Gastrocnemius medialis (tissue), 4 donors: ENCODE data around the gene CIDEB. TPM values are rescaled to one million over a fixed set of nuclear protein-coding genes. Genes with fewer than 3 reads are reported as not detected.

Experiments used
- ATAC-seq, 2 donors: fragments of 150-250 bp; one replicate each; pipeline ENCODE4 v1.9.1; 2016
- DNase-seq, 2 donors: peaks; one replicate each; pipeline ENCODE4 v3.0.0-alpha.2; 2019
- H3K27ac ChIP-seq, 4 donors: fragments of 200-600 bp; sonication (generic); 1 replicate in 1 of 4; 2 replicates in 3 of 4; pipeline ENCODE4 v1.5.1; 2016 to 2018; ENCODE audit warnings: mild to moderate bottlenecking in 2 of 4, moderate library complexity in 1 of 4
- H3K27me3 ChIP-seq, 3 donors: fragments of 200-600 bp; sonication (generic) in 2 of 3; 1 replicate in 1 of 3; 2 replicates in 2 of 3; pipeline versions ENCODE4 v1.5.1 to v1.6.0; 2016 to 2019; ENCODE audit warnings: mild to moderate bottlenecking in 1 of 3, moderate library complexity in 1 of 3
- H3K36me3 ChIP-seq, 2 donors: fragments of 200-600 bp; sonication (generic) in 1 of 2; one replicate each; pipeline ENCODE4 v1.5.1; 2017 to 2018
- H3K4me1 ChIP-seq, 2 donors: fragments of 200-600 bp; sonication (generic) in 1 of 2; one replicate each; pipeline ENCODE4 v1.5.1; 2016 to 2017; ENCODE audit warnings: mild to moderate bottlenecking in 2 of 2
- H3K4me3 ChIP-seq, 4 donors: fragments of 200-600 bp; sonication (generic) in 3 of 4; 1 replicate in 1 of 4; 2 replicates in 3 of 4; pipeline ENCODE4 v1.5.1; 2016 to 2019; ENCODE audit warnings: mild to moderate bottlenecking in 2 of 4
- H3K9me3 ChIP-seq, 3 donors: fragments of 200-600 bp; sonication (generic) in 2 of 3; 1 replicate in 1 of 3; 2 replicates in 2 of 3; pipeline ENCODE4 v1.5.1; 2016 to 2019
- POLR2A ChIP-seq, 2 donors: fragments of 450-650 bp; IDR thresholded peaks; one replicate each; pipeline ENCODE4 v1.6.1; 2017; ENCODE audit warnings: antibody characterized with exemption in 2 of 2, mild to moderate bottlenecking in 2 of 2, moderate library complexity in 2 of 2
- in situ Hi-C, 4 donors: fragments of 200-750 bp; cut with MboI; loops; one replicate each; pipeline versions ENCODE4 v1.15.0 to v1.8.0; 2017; ENCODE audit warnings: low sequenced_read_pairs in 4 of 4
- intact Hi-C: fragments of 100-400 bp; cut with DNase I; formaldehyde crosslinking; loops from one replicate; pipeline ENCODE4 v1.15.1; 2023; ENCODE audit warnings: low total_unique reads
- total RNA-seq, 4 donors: library from RNA; depleted of rRNA; stranded (reverse); fragments of >200 nt; gene quantifications; one replicate each; pipeline versions ENCODE4 v1.1.0 to v1.2.3, GENCODE V29; 2016
- TF ChIP-seq, protein P1 (sequence below), 5 experiments: fragments of 450-650 bp in 3 of 5; fragments of 200-600 bp in 2 of 5; sonication (generic) in 2 of 5; IDR thresholded peaks in 4 of 5; conservative IDR thresholded peaks in 1 of 5; 1 replicate in 4 of 5; 2 replicates in 1 of 5; pipeline ENCODE4 v1.5.1; 2016 to 2019; ENCODE audit warnings: antibody characterized with exemption in 5 of 5, mild to moderate bottlenecking in 3 of 5, moderate library complexity in 3 of 5

The CIDEB gene
- total RNA-seq, 4 donors from 2014 or later = 0.39 to 1.5 (median 0.88) TPM

- Histone ChIP-seq H3K27me3 (no peaks in the 10 kb centered on the region), H3K4me1 (no peaks in the 10 kb centered on the region), H3K9me3 (no peaks in the 10 kb centered on the region), H3K36me3 (no peaks in the 10 kb centered on the region), H3K4me3 (no peak overlapping the region), H3K27ac (no peak overlapping the region)
- DNase-seq = no peak
- TF ChIP-seq POLR2A (IDR thresholded peaks at IDR 0.05) = no peak
- TF ChIP-seq, protein P1, sequence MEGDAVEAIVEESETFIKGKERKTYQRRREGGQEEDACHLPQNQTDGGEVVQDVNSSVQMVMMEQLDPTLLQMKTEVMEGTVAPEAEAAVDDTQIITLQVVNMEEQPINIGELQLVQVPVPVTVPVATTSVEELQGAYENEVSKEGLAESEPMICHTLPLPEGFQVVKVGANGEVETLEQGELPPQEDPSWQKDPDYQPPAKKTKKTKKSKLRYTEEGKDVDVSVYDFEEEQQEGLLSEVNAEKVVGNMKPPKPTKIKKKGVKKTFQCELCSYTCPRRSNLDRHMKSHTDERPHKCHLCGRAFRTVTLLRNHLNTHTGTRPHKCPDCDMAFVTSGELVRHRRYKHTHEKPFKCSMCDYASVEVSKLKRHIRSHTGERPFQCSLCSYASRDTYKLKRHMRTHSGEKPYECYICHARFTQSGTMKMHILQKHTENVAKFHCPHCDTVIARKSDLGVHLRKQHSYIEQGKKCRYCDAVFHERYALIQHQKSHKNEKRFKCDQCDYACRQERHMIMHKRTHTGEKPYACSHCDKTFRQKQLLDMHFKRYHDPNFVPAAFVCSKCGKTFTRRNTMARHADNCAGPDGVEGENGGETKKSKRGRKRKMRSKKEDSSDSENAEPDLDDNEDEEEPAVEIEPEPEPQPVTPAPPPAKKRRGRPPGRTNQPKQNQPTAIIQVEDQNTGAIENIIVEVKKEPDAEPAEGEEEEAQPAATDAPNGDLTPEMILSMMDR (IDR thresholded peaks at IDR 0.05 in 4 of 5, conservative IDR thresholded peaks at IDR 0.05 in 1 of 5) = no peak
- no peak for ATAC-seq
- intact Hi-C loops = no loop called here
- in situ Hi-C loops = no loop called here
These were observed 23.8 kb downstream of the CIDEB start for GRCh38 chr14:24283796-24284460.

- H3K4me1 ChIP-seq = no peaks in the 10 kb centered on the region
- no peaks in the 10 kb centered on the region for H3K9me3 ChIP-seq
- no peak for DNase-seq
- no peak overlapping the region for H3K4me3 ChIP-seq
- no peak overlapping the region for H3K27ac ChIP-seq
- in situ Hi-C loops (no loop called here), intact Hi-C loops (no loop called here)
- TF ChIP-seq, protein P1 (IDR thresholded peaks at IDR 0.05 in 4 of 5, conservative IDR thresholded peaks at IDR 0.05 in 1 of 5) = no peak
- no peak for TF ChIP-seq POLR2A (IDR thresholded peaks at IDR 0.05)
- no peak for ATAC-seq
- no peaks in the 10 kb centered on the region for H3K27me3 ChIP-seq
- H3K36me3 ChIP-seq = no peaks in the 10 kb centered on the region
These were observed 25.0 kb downstream of the CIDEB start for GRCh38 chr14:24282736-24283135.

GRCh38 chr14:24281636-24282035, 26.1 kb downstream of the CIDEB start:
- H3K4me1 ChIP-seq = no peaks in the 10 kb centered on the region
- TF ChIP-seq POLR2A (IDR thresholded peaks at IDR 0.05) = no peak
- TF ChIP-seq, protein P1 (IDR thresholded peaks at IDR 0.05 in 4 of 5, conservative IDR thresholded peaks at IDR 0.05 in 1 of 5) = no peak

DNA sequence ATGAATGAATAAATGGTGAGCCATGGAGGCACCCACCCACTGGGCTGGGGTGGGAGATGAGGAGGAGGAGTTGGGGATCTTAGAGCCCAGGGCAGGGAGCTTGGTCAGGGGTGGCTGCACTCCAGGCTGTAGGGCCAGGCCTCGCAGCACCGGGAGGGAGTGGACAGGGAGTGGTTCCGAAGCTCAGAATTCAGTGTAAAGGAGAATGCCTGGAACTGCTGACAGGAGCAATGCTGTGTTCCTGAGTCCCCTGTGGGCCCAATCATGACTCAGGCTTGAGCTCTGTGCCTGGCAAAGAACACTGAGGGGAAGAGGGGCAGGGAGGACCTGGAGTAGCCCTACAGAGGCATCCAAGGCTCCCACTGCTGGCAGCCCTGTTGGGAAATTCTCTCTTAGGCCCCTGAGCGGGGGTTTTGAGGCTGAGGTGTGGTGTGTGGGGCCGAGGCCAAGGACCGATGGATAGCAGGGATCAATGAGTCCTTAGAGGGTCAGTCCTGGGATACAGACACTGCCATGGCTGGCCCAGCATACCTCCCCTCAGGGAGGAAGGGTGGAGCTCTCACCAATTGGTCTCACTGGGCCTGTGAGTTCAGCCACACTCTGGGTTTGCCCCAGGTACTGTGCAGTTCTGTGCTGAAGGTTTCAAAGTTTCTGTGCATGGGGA, 26.8 kb downstream of the CIDEB start:
- DNase-seq (no peak), ATAC-seq (no peak)
- TF ChIP-seq POLR2A (IDR thresholded peaks at IDR 0.05) = no peak
- Histone ChIP-seq H3K4me3 (no peak overlapping the region), H3K27ac (no peak overlapping the region), H3K27me3 (no peaks in the 10 kb centered on the region), H3K9me3 (no peaks in the 10 kb centered on the region), H3K4me1 (no peaks in the 10 kb centered on the region), H3K36me3 (no peaks in the 10 kb centered on the region)
- intact Hi-C loops (no loop called here), in situ Hi-C loops (no loop called here)

More at GRCh38 chr14:24281636-24282035, 26.1 kb downstream of the CIDEB start:
- ATAC-seq (no peak), DNase-seq (no peak)
- no peaks in the 10 kb centered on the region for H3K36me3 ChIP-seq
- H3K9me3 ChIP-seq = no peaks in the 10 kb centered on the region
- intact Hi-C loops = no loop called here
- H3K27me3 ChIP-seq = no peaks in the 10 kb centered on the region
- in situ Hi-C loops = no loop called here
- no peak overlapping the region for H3K27ac ChIP-seq
- H3K4me3 ChIP-seq = no peak overlapping the region

- H3K36me3 ChIP-seq = no peaks in the 10 kb centered on the region
- H3K27me3 ChIP-seq = no peaks in the 10 kb centered on the region
- H3K9me3 ChIP-seq = no peaks in the 10 kb centered on the region
- H3K4me3 ChIP-seq = no peak overlapping the region
- ATAC-seq (no peak), DNase-seq (no peak)
- TF ChIP-seq POLR2A (IDR thresholded peaks at IDR 0.05) = no peak
- TF ChIP-seq, protein P1 (IDR thresholded peaks at IDR 0.05 in 4 of 5, conservative IDR thresholded peaks at IDR 0.05 in 1 of 5) = no peak
- in situ Hi-C loops = no loop called here
- no peak overlapping the region for H3K27ac ChIP-seq
- intact Hi-C loops = no loop called here
- no peaks in the 10 kb centered on the region for H3K4me1 ChIP-seq
These were observed 28.2 kb downstream of the CIDEB start for GRCh38 chr14:24279301-24280186.
